Activated T-helper 1 cell treated with Interleukin-2 at 50 U/mL for 16 hours (primary cell): ENCODE measurements around the gene MED13L.
"Not testable (repeated sequence)": the region's sequence is repeated elsewhere in the genome, so short reads cannot be mapped to it uniquely, and the experiment has no call there.

Source experiments
- DNase-seq: peaks from one replicate; pipeline ENCODE4 v3.0.0-alpha.2; 2020; ENCODE audit warnings: low read depth

The MED13L gene

GRCh38 chr12:116152268-116152667 lies 125.2 kb downstream of the MED13L start:
- no peak for DNase-seq

- no peak for DNase-seq
Observed at GRCh38 chr12:116150452-116150851, 127.0 kb downstream of the MED13L start.

- DNase-seq: no peak
Observed at GRCh38 chr12:116150001-116150400, 127.5 kb downstream of the MED13L start.

GRCh38 chr12:116148844-116149243 lies 128.6 kb downstream of the MED13L start:
- no peak for DNase-seq

- no peak for DNase-seq
Observed at GRCh38 chr12:116146386-116146785, 131.1 kb downstream of the MED13L start.

GRCh38 chr12:116145451-116145850 lies 132.0 kb downstream of the MED13L start:
- no peak for DNase-seq

- DNase-seq: no peak
Observed at GRCh38 chr12:116144384-116144783, 133.1 kb downstream of the MED13L start.

GRCh38 chr12:116143909-116144308 lies 133.6 kb downstream of the MED13L start:
- no peak for DNase-seq

- no peak for DNase-seq
Observed at GRCh38 chr12:116142936-116143898, 134.3 kb downstream of the MED13L start.

- DNase-seq: no peak
Observed at GRCh38 chr12:116141833-116142162, 135.7 kb downstream of the MED13L start.

- DNase-seq: no peak
Observed at GRCh38 chr12:116141110-116141832, 136.2 kb downstream of the MED13L start.

GRCh38 chr12:116140529-116140928 lies 137.0 kb downstream of the MED13L start:
- DNase-seq: no peak

- DNase-seq: no peak
Observed at GRCh38 chr12:116138781-116139180, 138.7 kb downstream of the MED13L start.

- no peak for DNase-seq
Observed at GRCh38 chr12:116138364-116138763, 139.1 kb downstream of the MED13L start.

- DNase-seq: no peak
Observed at GRCh38 chr12:116137318-116137717, 140.2 kb downstream of the MED13L start.

- no peak for DNase-seq
Observed at GRCh38 chr12:116136340-116136739, 141.2 kb downstream of the MED13L start.

- DNase-seq: no peak
Observed at GRCh38 chr12:116135209-116135930, 142.1 kb downstream of the MED13L start.

GRCh38 chr12:116133636-116134214 lies 143.8 kb downstream of the MED13L start:
- DNase-seq: no peak

GRCh38 chr12:116133149-116133548 lies 144.3 kb downstream of the MED13L start:
- no peak for DNase-seq

- DNase-seq: not testable (repeated sequence)
Observed at GRCh38 chr12:116131987-116132386, 145.5 kb downstream of the MED13L start.

GRCh38 chr12:116131176-116131575 lies 146.3 kb downstream of the MED13L start:
- no peak for DNase-seq

- DNase-seq: no peak
Observed at GRCh38 chr12:116130431-116130830, 147.1 kb downstream of the MED13L start.
